ENCODE data around the gene SNX8.

The SNX8 gene

DNA sequence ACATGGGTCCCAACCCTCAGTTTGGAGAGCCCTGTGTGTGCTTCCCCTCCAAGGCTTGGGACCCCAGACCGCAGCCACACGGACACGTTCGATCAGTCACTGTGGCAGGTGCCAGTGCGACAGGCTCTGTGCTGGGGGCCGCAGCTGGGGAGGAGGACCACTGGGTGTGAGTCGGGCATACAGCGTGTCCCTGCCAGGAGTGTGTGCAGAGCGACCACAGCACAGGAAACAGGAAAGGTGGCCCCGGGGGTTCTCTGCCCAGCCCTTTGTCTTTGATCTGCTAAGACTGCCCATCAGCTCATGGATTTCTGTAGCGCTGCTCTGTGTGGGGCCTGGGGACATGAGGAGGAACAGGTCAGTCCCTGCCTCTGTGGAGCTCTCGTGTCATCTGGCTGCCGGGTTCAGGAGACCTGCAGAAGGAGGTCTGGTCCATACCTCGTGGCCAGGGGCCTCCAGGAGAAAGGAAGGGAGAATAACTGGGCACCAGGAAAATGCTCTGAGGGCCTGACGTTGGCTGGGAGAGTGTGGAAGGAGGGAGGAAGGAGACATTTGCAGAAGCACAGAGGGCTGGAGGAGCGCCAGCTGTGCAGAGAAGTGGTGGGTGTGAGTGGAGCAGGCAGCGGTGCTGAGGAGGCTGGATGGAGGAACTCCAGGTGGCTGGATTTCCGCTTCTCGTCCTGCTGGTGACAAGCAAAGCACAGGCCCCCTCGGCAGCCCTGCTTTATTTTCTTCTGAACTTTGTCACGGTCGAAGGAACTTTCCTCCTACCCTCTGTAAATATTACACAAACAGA is 68.2 kb downstream of the SNX8 start:
- no CpG with 5 or more reads among the region's 22 CpGs for WGBS (ENCODE audit: insufficient coverage, insufficient read length)
- no peak overlapping the region for H3K4me3 ChIP-seq (ENCODE audit: low read length)
- H3K27me3 ChIP-seq (ENCODE audit: control insufficient read depth, insufficient read depth, low read length), result no peaks in the 10 kb centered on the region
- H3K27ac ChIP-seq (ENCODE audit: low read length), result no peak overlapping the region
- DNase-seq (ENCODE audit: low read depth, low spot score), result no peak
- peaks cover 8% of the 10 kb centered on the region; the same call in 1 of the 2 replicates for H3K36me3 ChIP-seq (ENCODE audit: control insufficient read depth, insufficient read depth, low read length)
- H3K9me3 ChIP-seq (ENCODE audit: control insufficient read depth, insufficient read depth, low read length), result no peaks in the 10 kb centered on the region
- H3K4me1 ChIP-seq (ENCODE audit: control insufficient read depth, insufficient read depth, low read length), result peaks cover 4% of the 10 kb centered on the region

DNA sequence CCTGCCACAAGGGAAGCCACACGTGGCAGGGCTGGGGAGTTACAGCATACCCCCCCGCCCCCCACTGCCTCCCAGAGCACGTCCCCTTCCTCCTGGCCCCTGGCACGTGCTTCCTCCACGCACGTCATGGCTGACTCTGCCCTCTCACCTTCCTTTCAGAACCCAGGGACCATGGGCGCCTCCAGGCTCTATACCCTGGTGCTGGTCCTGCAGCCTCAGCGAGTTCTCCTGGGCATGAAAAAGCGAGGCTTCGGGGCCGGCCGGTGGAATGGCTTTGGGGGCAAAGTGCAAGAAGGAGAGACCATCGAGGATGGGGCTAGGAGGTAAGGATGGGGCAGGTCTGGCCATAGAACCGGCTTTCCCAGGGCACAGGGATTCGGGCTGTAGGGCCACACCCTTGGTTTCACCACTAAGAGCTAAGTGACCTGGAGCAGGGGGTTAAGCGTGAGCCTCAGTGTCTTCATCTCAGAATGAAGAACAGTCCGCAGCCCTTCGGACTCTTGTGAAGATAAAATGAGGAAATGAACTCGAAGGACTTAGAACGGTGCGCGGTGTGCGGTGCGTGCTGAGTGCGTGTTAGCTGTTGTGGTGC is 69.7 kb downstream of the SNX8 start:
- WGBS (ENCODE audit: insufficient coverage, insufficient read length), result 100% methylated on average over 6 of the region's 25 CpGs
- no peak overlapping the region for H3K4me3 ChIP-seq (ENCODE audit: low read length)
- DNase-seq (ENCODE audit: low read depth, low spot score), result no peak
- no peak overlapping the region for H3K27ac ChIP-seq (ENCODE audit: low read length)
- no peaks in the 10 kb centered on the region for H3K9me3 ChIP-seq (ENCODE audit: control insufficient read depth, insufficient read depth, low read length)
- H3K36me3 ChIP-seq (ENCODE audit: control insufficient read depth, insufficient read depth, low read length), result peaks cover 4% of the 10 kb centered on the region
- H3K27me3 ChIP-seq (ENCODE audit: control insufficient read depth, insufficient read depth, low read length), result no peaks in the 10 kb centered on the region
- H3K4me1 ChIP-seq (ENCODE audit: control insufficient read depth, insufficient read depth, low read length), result peaks cover 4% of the 10 kb centered on the region

DNA sequence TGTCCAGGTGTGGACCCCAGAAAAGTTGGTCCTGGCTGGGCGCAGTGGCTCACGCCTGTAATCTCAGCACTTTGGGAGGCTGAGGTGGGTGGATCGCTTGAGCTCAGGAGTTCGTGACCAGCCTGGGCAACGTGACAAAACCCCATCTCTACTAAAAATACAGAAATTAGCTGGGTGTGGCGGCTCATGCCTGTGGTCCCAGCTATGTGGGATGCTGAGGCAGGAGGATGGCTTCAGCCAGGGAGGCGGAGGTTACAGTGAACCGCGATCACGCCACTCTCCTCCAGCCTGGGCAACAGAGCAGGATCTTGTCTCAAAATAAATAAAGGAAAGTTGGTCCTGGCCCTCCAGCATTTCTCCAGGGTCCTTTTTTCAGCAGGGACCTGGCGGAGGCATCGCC is 70.8 kb downstream of the SNX8 start:
- DNase-seq (ENCODE audit: low read depth, low spot score), result no peak
- H3K27ac ChIP-seq (ENCODE audit: low read length), result no peak overlapping the region
- no peaks in the 10 kb centered on the region for H3K27me3 ChIP-seq (ENCODE audit: control insufficient read depth, insufficient read depth, low read length)
- H3K36me3 ChIP-seq (ENCODE audit: control insufficient read depth, insufficient read depth, low read length), result peaks cover 11% of the 10 kb centered on the region
- no CpG with 5 or more reads among the region's 12 CpGs for WGBS (ENCODE audit: insufficient coverage, insufficient read length)
- no peak overlapping the region for H3K4me3 ChIP-seq (ENCODE audit: low read length)
- H3K9me3 ChIP-seq (ENCODE audit: control insufficient read depth, insufficient read depth, low read length), result no peaks in the 10 kb centered on the region
- H3K4me1 ChIP-seq (ENCODE audit: control insufficient read depth, insufficient read depth, low read length), result peaks cover 4% of the 10 kb centered on the region

DNA sequence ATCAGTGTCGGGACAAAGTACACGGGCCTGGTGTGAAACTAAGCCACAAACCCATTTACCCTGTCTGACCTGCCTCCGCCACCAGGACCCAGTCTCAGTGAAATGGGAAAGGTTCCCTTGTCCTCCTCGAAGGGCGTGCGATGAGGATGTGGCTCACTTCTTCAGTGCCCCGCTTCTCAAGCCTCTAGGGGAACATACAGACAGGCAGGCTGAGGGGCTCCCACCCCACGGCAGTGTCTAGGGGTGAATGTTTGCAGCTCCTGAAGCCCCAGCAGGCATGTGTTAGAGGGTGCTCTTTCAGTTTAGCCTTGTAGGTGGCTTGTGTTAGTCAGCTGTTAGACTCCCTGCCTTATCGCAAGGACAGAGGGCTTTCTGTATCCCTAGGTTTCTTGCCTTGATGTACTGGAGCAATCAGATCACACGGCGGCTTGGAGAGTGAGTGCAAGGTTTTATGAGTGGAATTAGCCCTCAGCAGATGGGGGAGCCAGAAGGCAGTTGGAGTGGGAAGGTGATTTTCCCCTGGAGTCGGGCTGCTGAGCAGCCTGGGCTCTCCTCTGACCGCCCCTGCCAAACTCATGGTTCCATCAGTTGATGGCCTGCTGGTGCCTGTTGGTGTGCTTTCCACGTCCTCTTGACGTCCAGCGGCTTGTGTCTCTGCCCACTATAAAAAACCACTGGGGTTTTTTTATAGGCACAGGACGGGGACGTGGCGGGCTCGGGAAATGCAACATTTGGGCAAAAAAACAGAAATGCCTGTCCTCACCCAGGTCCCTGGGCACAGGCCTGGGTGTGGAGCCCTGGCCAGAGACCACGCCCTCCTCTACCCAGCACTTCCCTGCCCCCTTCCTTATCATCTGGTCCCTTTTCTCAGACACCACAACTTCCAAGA is 71.5 kb downstream of the SNX8 start:
- WGBS (ENCODE audit: insufficient coverage, insufficient read length), result no CpG with 5 or more reads among the region's 21 CpGs
- peaks cover 17% of the 10 kb centered on the region for H3K36me3 ChIP-seq (ENCODE audit: control insufficient read depth, insufficient read depth, low read length)
- peak overlapping the region; percentile 98; the same call in 1 of the 2 replicates for H3K4me3 ChIP-seq (ENCODE audit: low read length)
- H3K27ac ChIP-seq (ENCODE audit: low read length), result no peak overlapping the region
- H3K27me3 ChIP-seq (ENCODE audit: control insufficient read depth, insufficient read depth, low read length), result no peaks in the 10 kb centered on the region
- peaks cover 4% of the 10 kb centered on the region for H3K4me1 ChIP-seq (ENCODE audit: control insufficient read depth, insufficient read depth, low read length)
- no peaks in the 10 kb centered on the region for H3K9me3 ChIP-seq (ENCODE audit: control insufficient read depth, insufficient read depth, low read length)
- no peak for DNase-seq (ENCODE audit: low read depth, low spot score)

DNA sequence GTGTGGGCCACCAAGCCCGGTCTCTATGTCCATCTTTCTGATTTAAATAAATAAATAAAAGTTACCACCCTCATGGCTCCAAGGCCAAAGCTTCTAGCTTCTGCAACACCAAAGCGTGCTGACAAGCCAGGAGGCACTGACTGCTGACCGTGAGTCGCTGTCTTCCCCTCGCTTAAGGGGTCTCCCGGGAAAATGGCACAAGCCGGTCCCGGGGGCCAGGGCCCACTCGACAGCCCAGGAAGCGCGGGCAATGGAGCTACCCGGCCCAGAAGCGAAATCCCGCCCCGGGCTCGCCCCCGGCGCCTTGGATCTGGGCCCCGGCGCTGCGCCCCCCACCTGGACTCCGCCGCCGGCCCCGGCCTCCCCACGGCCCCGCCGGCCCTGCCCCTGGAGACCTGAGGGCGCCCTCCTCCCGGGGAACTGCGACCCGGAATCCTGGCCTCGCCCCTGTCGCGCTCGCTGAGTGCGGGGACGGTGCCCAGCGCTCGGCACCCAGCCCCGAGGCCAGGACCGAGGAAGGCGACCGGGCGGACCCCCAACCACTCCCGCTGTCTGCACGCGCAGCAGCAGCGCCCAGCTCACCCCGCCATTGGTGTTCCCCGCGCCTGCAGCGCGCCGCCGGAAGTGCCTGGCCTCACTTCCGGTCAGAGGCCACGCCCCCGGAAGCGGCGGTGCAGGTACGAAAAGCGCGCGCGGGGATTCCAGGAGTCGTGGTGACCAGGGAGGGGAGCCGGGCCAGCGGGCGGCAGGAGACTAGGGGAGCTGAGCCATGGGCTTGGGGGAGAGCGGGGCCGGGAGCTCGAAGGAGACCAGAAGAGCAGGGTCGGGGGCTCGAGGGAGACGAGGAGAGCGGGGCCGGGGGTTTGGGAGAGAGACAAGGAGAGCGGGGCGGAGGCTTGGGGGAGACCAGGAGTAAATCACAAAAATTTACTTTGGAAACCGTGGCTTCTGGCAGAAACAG is 72.4 kb downstream of the SNX8 start, which contains the start of the genes MRM2 and NUDT1:
TSS of gene MRM2 (minus strand) at position 626 of the 961 bp plus-strand sequence. CDS start at position 590, 36 bp downstream.
TSS of gene NUDT1 (plus strand) at position 647 of the 961 bp plus-strand sequence. CDS start 2,349 bp downstream, outside the sequence.
- H3K4me3 ChIP-seq (ENCODE audit: low read length), result peak within 1 kb of the TSS; percentile 98
- H3K27me3 ChIP-seq (ENCODE audit: control insufficient read depth, insufficient read depth, low read length), result no peaks in the 10 kb centered on the region
- peaks cover 22% of the 10 kb centered on the region for H3K36me3 ChIP-seq (ENCODE audit: control insufficient read depth, insufficient read depth, low read length)
- no peak within 1 kb of the TSS for H3K27ac ChIP-seq (ENCODE audit: low read length)
- WGBS (ENCODE audit: insufficient coverage, insufficient read length), result no CpG with 5 or more reads among the region's 81 CpGs
- no peaks in the 10 kb centered on the region for H3K9me3 ChIP-seq (ENCODE audit: control insufficient read depth, insufficient read depth, low read length)
- peaks cover 4% of the 10 kb centered on the region for H3K4me1 ChIP-seq (ENCODE audit: control insufficient read depth, insufficient read depth, low read length)
- peak; percentile 47 for DNase-seq (ENCODE audit: low read depth, low spot score)

DNA sequence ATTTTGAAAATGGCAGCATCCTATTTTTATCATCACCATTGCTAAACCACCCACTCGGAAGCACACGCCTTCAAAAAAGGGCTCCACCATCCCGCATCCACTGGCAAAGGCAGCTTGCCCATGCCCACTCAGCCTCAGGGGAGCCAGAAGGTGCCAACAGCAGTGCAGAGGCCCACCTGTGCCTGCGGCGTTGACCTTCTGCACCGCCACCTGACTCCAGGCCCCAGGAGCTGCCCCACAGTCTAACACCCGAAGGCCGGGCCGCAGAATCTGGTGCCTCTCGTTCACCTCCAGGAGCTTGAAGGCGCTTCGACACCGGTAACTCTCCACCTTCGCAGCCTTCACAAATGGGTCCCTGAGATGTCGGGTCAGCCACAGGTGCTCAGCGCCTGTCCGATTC is 75.0 kb downstream of the SNX8 start:
- H3K4me3 ChIP-seq (ENCODE audit: low read length), result no peak overlapping the region
- WGBS (ENCODE audit: insufficient coverage, insufficient read length), result no CpG with 5 or more reads among the region's 17 CpGs

DNA sequence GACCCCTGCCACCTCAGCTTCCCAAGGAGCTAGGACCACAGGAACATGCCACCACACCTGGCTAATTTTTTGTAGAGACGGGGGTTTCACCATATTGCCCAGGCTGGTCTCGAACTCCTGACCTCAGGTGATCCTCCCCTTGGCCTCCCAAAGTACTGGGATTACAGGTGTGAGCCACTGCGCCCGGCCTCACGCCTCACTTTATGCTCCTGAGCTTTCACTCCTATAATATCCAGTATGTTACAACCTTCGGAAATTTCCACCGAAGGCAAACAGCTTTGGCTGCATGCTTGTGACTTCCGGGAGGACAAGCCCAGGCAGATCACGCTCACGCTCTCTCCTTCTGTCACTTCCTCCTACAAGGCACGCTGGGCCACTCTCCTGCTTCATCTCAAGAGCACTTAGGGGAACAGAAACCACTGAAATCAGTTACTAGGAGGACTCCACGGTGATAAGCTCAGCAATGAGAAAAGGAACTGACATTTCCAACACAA is 77.1 kb downstream of the SNX8 start:
- H3K4me3 ChIP-seq (ENCODE audit: low read length), result no peak overlapping the region
- H3K4me1 ChIP-seq (ENCODE audit: control insufficient read depth, insufficient read depth, low read length), result no peaks in the 10 kb centered on the region
- DNase-seq (ENCODE audit: low read depth, low spot score), result no peak
- H3K27ac ChIP-seq (ENCODE audit: low read length), result no peak overlapping the region
- H3K27me3 ChIP-seq (ENCODE audit: control insufficient read depth, insufficient read depth, low read length), result no peaks in the 10 kb centered on the region
- H3K9me3 ChIP-seq (ENCODE audit: control insufficient read depth, insufficient read depth, low read length), result no peaks in the 10 kb centered on the region
- H3K36me3 ChIP-seq (ENCODE audit: control insufficient read depth, insufficient read depth, low read length), result peaks cover 25% of the 10 kb centered on the region
- WGBS (ENCODE audit: insufficient coverage, insufficient read length), result no CpG with 5 or more reads among the region's 12 CpGs

More for the DNA sequence above, 75.0 kb downstream of the SNX8 start:
- Histone ChIP-seq H3K27ac (ENCODE audit: low read length) (no peak overlapping the region), H3K9me3 (ENCODE audit: control insufficient read depth, insufficient read depth, low read length) (no peaks in the 10 kb centered on the region), H3K36me3 (ENCODE audit: control insufficient read depth, insufficient read depth, low read length) (peaks cover 25% of the 10 kb centered on the region), H3K4me1 (ENCODE audit: control insufficient read depth, insufficient read depth, low read length) (peaks cover 4% of the 10 kb centered on the region), H3K27me3 (ENCODE audit: control insufficient read depth, insufficient read depth, low read length) (no peaks in the 10 kb centered on the region)
- DNase-seq (ENCODE audit: low read depth, low spot score), result no peak

DNA sequence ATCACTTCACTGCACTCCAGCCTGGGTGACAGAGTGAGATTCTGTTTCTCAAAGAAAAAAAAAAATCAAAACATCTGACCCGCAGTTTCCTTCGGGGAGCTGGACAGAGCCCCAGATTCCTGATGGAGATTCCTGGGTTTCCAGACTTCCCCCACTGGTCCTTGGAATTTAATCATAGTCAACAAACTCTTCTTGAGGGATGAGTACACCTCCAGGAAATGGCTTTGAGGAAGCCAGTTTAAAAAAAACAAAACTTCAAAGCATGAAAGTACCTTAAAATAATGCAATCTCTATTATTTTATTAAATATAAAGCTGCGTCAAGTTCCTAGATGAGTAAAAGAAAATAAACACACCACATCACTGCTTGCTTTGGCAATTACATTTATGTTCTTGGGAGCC is 80.3 kb downstream of the SNX8 start:
- no peak for DNase-seq (ENCODE audit: low read depth, low spot score)
- H3K9me3 ChIP-seq (ENCODE audit: control insufficient read depth, insufficient read depth, low read length), result no peaks in the 10 kb centered on the region
- H3K27ac ChIP-seq (ENCODE audit: low read length), result no peak overlapping the region
- no peaks in the 10 kb centered on the region for H3K27me3 ChIP-seq (ENCODE audit: control insufficient read depth, insufficient read depth, low read length)
- H3K4me1 ChIP-seq (ENCODE audit: control insufficient read depth, insufficient read depth, low read length), result no peaks in the 10 kb centered on the region
- H3K36me3 ChIP-seq (ENCODE audit: control insufficient read depth, insufficient read depth, low read length), result peaks cover 28% of the 10 kb centered on the region
- H3K4me3 ChIP-seq (ENCODE audit: low read length), result no peak overlapping the region
- WGBS (ENCODE audit: insufficient coverage, insufficient read length), result no CpG with 5 or more reads among the region's 3 CpGs

DNA sequence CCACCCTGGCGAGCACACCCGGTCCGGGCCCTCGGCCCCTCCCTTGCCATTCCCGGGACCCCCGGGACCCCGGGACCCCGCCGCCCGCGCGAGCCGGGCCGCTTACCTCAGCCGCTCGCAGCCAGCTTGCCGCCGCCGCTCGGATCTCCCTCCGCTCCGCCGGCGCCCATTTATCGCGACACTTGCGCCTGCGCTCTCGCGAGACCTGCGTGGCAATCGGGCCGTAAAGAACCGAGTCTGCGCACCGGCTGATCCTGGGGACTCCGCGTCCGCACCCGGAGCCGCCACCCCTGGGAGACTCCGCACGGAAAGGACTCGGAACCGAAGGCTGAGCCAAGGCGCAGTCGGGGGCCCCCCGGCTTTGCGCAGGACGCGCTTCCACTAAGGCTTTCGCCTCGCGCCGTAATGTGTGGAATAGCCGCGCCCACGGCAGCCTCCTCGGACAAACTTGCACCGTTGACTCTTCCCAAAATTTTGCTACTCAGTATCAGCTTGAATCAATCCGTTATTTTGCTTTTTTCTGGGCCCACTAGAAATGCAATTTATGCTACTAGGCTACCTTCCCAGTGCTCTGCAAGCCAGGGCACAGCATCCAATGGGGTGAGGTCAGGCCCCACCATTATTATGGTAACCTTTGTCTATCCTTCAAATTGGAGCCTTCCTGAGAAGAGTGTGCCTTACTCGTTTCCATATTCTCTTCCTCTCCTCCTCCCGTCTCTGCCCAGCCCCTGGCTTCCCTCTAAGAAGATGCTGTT is 81.3 kb downstream of the SNX8 start, which contains the start of gene MAD1L1:
TSS of gene MAD1L1 (minus strand) at position 180 of the 755 bp plus-strand sequence. CDS start 2,812 bp downstream, outside the sequence.
- Histone ChIP-seq H3K4me1 (ENCODE audit: control insufficient read depth, insufficient read depth, low read length) (no peaks in the 10 kb centered on the region), H3K27ac (ENCODE audit: low read length) (no peak within 1 kb of the TSS), H3K9me3 (ENCODE audit: control insufficient read depth, insufficient read depth, low read length) (no peaks in the 10 kb centered on the region), H3K27me3 (ENCODE audit: control insufficient read depth, insufficient read depth, low read length) (no peaks in the 10 kb centered on the region), H3K4me3 (ENCODE audit: low read length) (peak within 1 kb of the TSS; percentile 83), H3K36me3 (ENCODE audit: control insufficient read depth, insufficient read depth, low read length) (peaks cover 23% of the 10 kb centered on the region)
- DNase-seq (ENCODE audit: low read depth, low spot score), result peak; percentile 48
- WGBS (ENCODE audit: insufficient coverage, insufficient read length), result no CpG with 5 or more reads among the region's 63 CpGs
